Transverse colon (tissue), 4 donors: Measurements from ENCODE around the gene NDUFB7. TPM values are rescaled to one million over a fixed set of nuclear protein-coding genes. Genes with fewer than 3 reads are reported as not detected.

Experiments
- DNase-seq: peaks from one replicate; pipeline ENCODE4 v3.0.0-alpha.2; 2019
- H3K27ac ChIP-seq, 4 donors: fragments of 200-600 bp; sonication (generic); 2 replicates each; pipeline ENCODE4 v1.5.1; 2016 to 2018; ENCODE audit warnings: inconsistent platforms in 4 of 4
- H3K27me3 ChIP-seq: fragments of 200-600 bp; sonication (generic); 2 replicates; pipeline ENCODE4 v1.5.1; 2017; ENCODE audit warnings: inconsistent platforms
- H3K36me3 ChIP-seq, 4 donors: fragments of 200-600 bp; sonication (generic); 2 replicates each; pipeline ENCODE4 v1.5.1; 2017 to 2019; ENCODE audit warnings: inconsistent platforms in 4 of 4
- H3K4me1 ChIP-seq, 4 donors: fragments of 200-600 bp; sonication (generic); 2 replicates each; pipeline ENCODE4 v1.5.1; 2017 to 2020; ENCODE audit warnings: inconsistent platforms in 4 of 4
- H3K4me3 ChIP-seq, 4 donors: fragments of 200-600 bp; sonication (generic); 1 replicate in 1 of 4; 2 replicates in 3 of 4; pipeline versions ENCODE4 v1.5.1 to v1.6.1; 2017 to 2019; ENCODE audit warnings: inconsistent platforms in 4 of 4
- H3K9me3 ChIP-seq, 2 donors: fragments of 200-600 bp; sonication (generic); 2 replicates each; pipeline ENCODE4 v1.5.1; 2017 to 2019; ENCODE audit warnings: inconsistent platforms in 2 of 2
- EP300 ChIP-seq: sonication (generic); formaldehyde crosslinking; IDR thresholded peaks from one replicate; pipeline ENCODE4 v1.6.1; 2017; ENCODE audit warnings: antibody characterized with exemption, low read depth
- POLR2A ChIP-seq: fragments of 450-650 bp; IDR thresholded peaks from one replicate; pipeline ENCODE4 v1.6.1; 2016; ENCODE audit warnings: antibody characterized with exemption, mild to moderate bottlenecking, moderate library complexity
- POLR2AphosphoS5 ChIP-seq, 3 donors: sonication (generic); formaldehyde crosslinking; IDR thresholded peaks; one replicate each; pipeline ENCODE4 v1.6.1; 2016; ENCODE audit warnings: antibody characterized with exemption in 3 of 3
- WGBS, 2 donors: methylation state at CpG; one replicate each; pipeline ENCODE4 v1.1.5; 2018; ENCODE audit warnings: low coverage in 1 of 2; 5-methylcytosine and 5-hydroxymethylcytosine counted together
- in situ Hi-C, 4 donors: fragments of 200-750 bp; cut with MboI; loops; one replicate each; pipeline versions ENCODE4 v1.15.0 to v1.15.1; 2017; ENCODE audit warnings: low sequenced_read_pairs in 3 of 4, low pct_ligation_motif_present in 1 of 4, low pct_unique_long_range_greater_than_20kb in 1 of 4
- intact Hi-C: fragments of 100-400 bp; cut with DNase I; formaldehyde crosslinking; loops from one replicate; pipeline ENCODE4 v1.15.1; 2023; ENCODE audit warnings: low total_unique reads
- total RNA-seq, 4 donors: library from RNA; depleted of rRNA; stranded (reverse); fragments of >200 nt; gene quantifications; one replicate each; pipeline ENCODE4 v1.1.0, GENCODE V29; 2016
- TF ChIP-seq, protein P1 (sequence below), 5 experiments: fragments of 200-600 bp in 3 of 5; fragments of 450-650 bp in 2 of 5; sonication (generic) in 3 of 5; IDR thresholded peaks; 1 replicate in 2 of 5; 2 replicates in 3 of 5; pipeline ENCODE4 v1.5.1; 2016 to 2017; ENCODE audit warnings: antibody characterized with exemption in 5 of 5, inconsistent platforms in 3 of 5, mild to moderate bottlenecking in 2 of 5, moderate library complexity in 1 of 5

The NDUFB7 gene
- total RNA-seq, 4 donors from 2014 or later = 380 to 710 (median 454) TPM

GRCh38 chr19:14561847-14562351 is 10.0 kb downstream of the NDUFB7 start:
- Histone ChIP-seq H3K4me3 (no peak overlapping the region), H3K4me1 (peaks cover 0 to 3% (median 2%) of the 10 kb centered on the region in 4 donors), H3K27me3 (no peaks in the 10 kb centered on the region), H3K27ac (peak overlapping the region in 2 of 4 donors; percentile 7 to 36), H3K9me3 (no peaks in the 10 kb centered on the region), H3K36me3 (peaks cover 0 to 15% (median under 1%) of the 10 kb centered on the region in 4 donors)
- in situ Hi-C loops (loop anchor here in 1 of 4 donors (25.0 kb wide), 1 partner anchor 325 kb away; the partner anchor contains the start of gene OR7A17), intact Hi-C loops (no loop called here)
- no peak for DNase-seq
- WGBS, 2 donors = 66% methylated on average over 11 of the region's 22 CpGs; no CpG with 5 or more reads in 1 of the 2 donors
- TF ChIP-seq EP300 = no peak
- TF ChIP-seq, protein P1, sequence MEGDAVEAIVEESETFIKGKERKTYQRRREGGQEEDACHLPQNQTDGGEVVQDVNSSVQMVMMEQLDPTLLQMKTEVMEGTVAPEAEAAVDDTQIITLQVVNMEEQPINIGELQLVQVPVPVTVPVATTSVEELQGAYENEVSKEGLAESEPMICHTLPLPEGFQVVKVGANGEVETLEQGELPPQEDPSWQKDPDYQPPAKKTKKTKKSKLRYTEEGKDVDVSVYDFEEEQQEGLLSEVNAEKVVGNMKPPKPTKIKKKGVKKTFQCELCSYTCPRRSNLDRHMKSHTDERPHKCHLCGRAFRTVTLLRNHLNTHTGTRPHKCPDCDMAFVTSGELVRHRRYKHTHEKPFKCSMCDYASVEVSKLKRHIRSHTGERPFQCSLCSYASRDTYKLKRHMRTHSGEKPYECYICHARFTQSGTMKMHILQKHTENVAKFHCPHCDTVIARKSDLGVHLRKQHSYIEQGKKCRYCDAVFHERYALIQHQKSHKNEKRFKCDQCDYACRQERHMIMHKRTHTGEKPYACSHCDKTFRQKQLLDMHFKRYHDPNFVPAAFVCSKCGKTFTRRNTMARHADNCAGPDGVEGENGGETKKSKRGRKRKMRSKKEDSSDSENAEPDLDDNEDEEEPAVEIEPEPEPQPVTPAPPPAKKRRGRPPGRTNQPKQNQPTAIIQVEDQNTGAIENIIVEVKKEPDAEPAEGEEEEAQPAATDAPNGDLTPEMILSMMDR (IDR thresholded peaks at IDR 0.05) = no peak
- no peak for TF ChIP-seq POLR2A
- TF ChIP-seq POLR2AphosphoS5 (IDR thresholded peaks at IDR 0.05) = no peak

DNA sequence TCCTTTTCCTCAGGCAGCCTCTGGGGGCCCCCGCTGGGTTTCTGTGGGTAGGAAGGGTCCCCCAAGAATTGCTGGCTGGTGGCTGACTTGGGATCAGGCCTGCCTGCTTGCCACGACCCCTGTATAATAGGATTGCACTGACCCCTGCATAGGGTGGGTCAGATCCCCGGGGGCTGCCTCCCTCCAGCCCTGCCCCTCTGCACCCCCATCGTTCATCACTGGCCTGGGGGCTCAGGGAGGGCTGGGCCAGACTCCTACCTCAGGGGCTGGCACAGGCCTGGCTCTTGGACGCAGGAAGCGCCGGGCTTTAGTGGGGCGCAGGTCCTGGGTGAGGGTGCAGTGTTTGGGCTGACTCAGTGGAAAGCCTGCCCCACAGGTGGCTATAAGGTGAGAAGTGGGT is 10.6 kb downstream of the NDUFB7 start:
- H3K27ac ChIP-seq = peak overlapping the region in 1 of 4 donors; percentile 36
- H3K4me3 ChIP-seq = no peak overlapping the region
- 81% methylated on average over 8 of the region's 8 CpGs; no CpG with 5 or more reads in 1 of the 2 donors for WGBS, 2 donors
- H3K4me1 ChIP-seq = peaks cover 0 to 10% (median 8%) of the 10 kb centered on the region in 4 donors
- H3K36me3 ChIP-seq = peaks cover 0 to 15% (median 0%) of the 10 kb centered on the region in 4 donors
- in situ Hi-C loops (loop anchor here in 1 of 4 donors (25.0 kb wide), 1 partner anchor 326 kb away; the partner anchor contains the start of gene OR7A17), intact Hi-C loops (no loop called here)
- no peaks in the 10 kb centered on the region for H3K9me3 ChIP-seq
- no peaks in the 10 kb centered on the region for H3K27me3 ChIP-seq
- TF ChIP-seq POLR2AphosphoS5 (IDR thresholded peaks at IDR 0.05) (no peak), POLR2A (no peak), EP300 (no peak)
- TF ChIP-seq, protein P1 (IDR thresholded peaks at IDR 0.05) = no peak
- DNase-seq = no peak

DNA sequence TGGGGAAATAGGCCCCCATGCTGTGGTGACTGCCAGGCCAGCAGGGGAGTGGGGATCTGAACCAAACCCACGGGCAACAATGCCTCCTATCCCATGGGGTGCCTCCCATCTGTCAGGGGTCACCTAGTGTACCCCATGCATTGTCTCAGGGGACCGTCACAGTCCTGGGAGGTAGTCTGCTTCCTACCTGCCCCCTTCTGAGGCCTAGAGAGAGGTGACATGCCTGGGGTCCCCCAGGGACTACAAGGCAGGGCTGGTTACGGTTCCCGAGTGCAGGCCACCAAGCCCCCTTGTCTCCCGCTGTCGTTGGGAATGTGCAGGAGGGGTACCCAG is 11.1 kb downstream of the NDUFB7 start:
- no peak overlapping the region for H3K4me3 ChIP-seq
- DNase-seq = no peak
- peaks cover 0 to 10% (median 0%) of the 10 kb centered on the region in 4 donors for H3K36me3 ChIP-seq
- in situ Hi-C loops (loop anchor here in 1 of 4 donors (25.0 kb wide), 1 partner anchor 327 kb away; the partner anchor contains the start of gene OR7A17), intact Hi-C loops (no loop called here)
- peaks cover 0 to 13% (median 10%) of the 10 kb centered on the region in 4 donors for H3K4me1 ChIP-seq
- TF ChIP-seq EP300 (no peak), POLR2AphosphoS5 (IDR thresholded peaks at IDR 0.05) (no peak), POLR2A (no peak)
- TF ChIP-seq, protein P1 (IDR thresholded peaks at IDR 0.05) = no peak
- no peaks in the 10 kb centered on the region for H3K27me3 ChIP-seq
- WGBS, 2 donors = 90% methylated on average over 6 of the region's 6 CpGs; no CpG with 5 or more reads in 1 of the 2 donors
- no peaks in the 10 kb centered on the region for H3K9me3 ChIP-seq
- H3K27ac ChIP-seq = no peak overlapping the region

DNA sequence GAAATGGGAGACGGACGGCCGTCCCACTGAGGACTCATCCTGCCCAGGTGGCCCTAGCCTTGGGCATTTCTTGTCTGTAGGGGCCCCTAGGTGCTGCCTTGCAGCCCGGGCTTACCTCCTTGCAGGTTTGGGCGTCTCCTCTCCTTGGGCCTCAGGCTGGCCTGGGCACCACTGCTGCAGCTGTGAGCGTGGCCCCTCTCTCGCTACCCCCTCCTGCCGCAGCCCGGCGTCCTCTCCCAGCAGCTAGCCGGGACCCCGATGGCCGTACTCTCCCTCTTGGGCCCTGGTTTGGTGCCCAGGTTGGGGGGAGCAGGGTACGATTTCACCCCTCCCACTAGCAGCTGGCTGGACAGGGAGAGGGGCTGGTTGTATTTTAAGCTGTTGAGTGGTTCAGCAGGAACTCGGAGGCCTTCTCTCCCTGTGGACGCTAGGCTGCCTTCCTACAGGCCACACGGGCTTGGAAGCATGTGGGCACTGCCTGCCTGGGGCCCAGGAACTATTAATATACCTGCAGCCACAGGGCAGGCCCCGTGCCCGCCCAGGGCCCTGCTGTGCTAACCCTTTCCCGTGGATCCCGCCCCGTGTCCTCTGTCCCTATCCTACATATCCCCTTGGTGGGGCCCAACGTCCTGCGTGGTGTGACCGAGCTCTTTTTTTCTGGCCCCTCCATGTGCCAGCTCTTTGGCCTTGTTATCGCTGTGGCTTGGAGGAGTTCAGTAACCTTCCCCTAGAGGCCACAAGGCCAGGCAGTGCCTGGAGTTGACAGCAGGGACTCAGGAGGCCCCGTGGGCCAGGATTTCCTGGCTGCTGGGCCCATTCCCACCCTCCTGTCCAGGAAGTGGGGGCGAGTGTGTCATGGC is 11.7 kb downstream of the NDUFB7 start:
- no peak for DNase-seq
- TF ChIP-seq POLR2A = no peak
- TF ChIP-seq EP300 = no peak
- TF ChIP-seq, protein P1 (IDR thresholded peaks at IDR 0.05) = no peak
- H3K4me1 ChIP-seq = peaks cover 0 to 13% (median 10%) of the 10 kb centered on the region in 4 donors
- peaks cover 0 to 4% (median 0%) of the 10 kb centered on the region in 4 donors for H3K36me3 ChIP-seq
- in situ Hi-C loops = loop anchor here in 1 of 4 donors (25.0 kb wide), 1 partner anchor 327 kb away; the partner anchor contains the start of gene OR7A17
- intact Hi-C loops = no loop called here
- 60 to 84% methylated on average over 1 to 28 of the region's 28 CpGs for WGBS, 2 donors
- no peak overlapping the region for H3K27ac ChIP-seq
- H3K9me3 ChIP-seq = no peaks in the 10 kb centered on the region
- H3K27me3 ChIP-seq = no peaks in the 10 kb centered on the region
- no peak overlapping the region for H3K4me3 ChIP-seq
